OCI-LY1 (cell line): ENCODE results near the gene PUM1.

Source experiments
- CTCF ChIP-seq: fragments of 200-600 bp; sonication (generic), shearing (Covaris generic); IDR thresholded peaks from 2 replicates; pipeline ENCODE4 v1.5.1; 2017; ENCODE audit warnings: mild to moderate bottlenecking, antibody characterized with exemption, low read length, moderate library complexity, mixed read lengths
- EZH2 ChIP-seq: fragments of 200-600 bp; sonication (generic), shearing (Covaris generic); IDR thresholded peaks from 2 replicates; pipeline ENCODE4 v1.8.0; 2017; ENCODE audit warnings: borderline replicate concordance, mixed run types, mild to moderate bottlenecking, antibody characterized with exemption, low read length, moderate library complexity, mixed read lengths

GRCh38 chr1:30928789-30929134 lies 136.8 kb downstream of the PUM1 start:
- TF ChIP-seq CTCF (no peak), EZH2 (no peak)
